Measurements from ENCODE around the gene AGT.
"Not testable (repeated sequence)": the region's sequence is repeated elsewhere in the genome, so short reads cannot be mapped to it uniquely, and the experiment has no call there.

Gene AGT

GRCh38 chr1:230707732-230708630 is 5.9 kb downstream of the AGT start:
- no peak for DNase-seq (ENCODE audit: low read depth)

GRCh38 chr1:230706887-230707731 is 6.8 kb downstream of the AGT start:
- DNase-seq (ENCODE audit: low read depth) = no peak

- no peak for DNase-seq (ENCODE audit: low read depth)
Observed at GRCh38 chr1:230706020-230706699, 7.8 kb downstream of the AGT start.

DNA sequence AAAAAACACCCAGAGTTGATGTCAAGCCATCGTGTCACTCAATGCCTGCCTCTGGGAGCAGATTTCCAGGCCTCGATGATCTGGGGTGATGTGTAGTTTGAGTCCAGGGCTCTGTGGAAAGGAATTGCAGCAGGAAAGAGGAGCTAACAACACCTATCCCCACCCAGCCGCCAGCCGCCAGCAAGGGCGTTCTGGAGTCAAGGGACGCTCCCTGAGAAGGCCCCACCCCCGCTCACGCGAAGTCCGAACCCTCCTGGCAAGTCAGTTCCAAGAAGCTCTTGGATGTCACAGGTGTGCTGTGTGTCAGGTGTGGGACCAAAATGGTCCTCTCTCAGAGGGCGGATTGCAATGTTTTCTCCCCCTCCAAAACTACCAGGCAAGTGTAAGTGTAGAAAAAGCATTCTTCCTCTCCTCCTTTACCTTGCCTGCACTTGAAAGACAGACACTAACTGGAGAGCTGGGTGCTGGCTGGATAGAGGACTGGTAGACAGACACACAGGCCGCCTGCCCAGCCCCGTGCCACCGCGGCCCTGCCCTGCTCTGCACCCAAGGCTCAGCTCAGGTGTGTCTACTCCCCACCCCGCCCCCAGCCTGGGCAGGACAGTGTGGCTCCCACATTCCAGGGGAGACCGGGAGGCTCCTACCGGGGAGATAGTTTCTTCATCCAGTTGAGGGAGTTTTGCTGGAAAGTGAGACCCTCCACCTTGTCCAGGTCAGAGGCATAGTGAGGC is 8.5 kb downstream of the AGT start:
- DNase-seq (ENCODE audit: low read depth) = no peak

DNA sequence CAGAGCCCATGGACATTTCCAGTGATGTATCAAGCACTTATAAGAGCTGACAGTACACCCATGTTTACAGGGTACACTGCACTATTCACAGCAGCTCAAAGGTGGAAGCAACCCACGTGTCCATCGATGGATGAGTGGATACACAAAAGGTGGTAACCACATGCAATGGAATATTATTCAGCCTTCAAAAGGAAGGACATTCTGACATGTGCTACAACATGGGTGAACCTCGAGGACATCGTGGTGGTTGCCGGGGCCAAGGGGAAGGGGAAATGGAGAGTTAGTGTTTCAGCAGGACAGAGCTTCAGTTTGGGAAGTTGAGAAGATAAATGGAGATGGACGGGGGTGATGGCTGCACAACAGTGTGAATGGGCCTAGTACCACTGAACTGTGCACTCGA is 9.1 kb downstream of the AGT start:
- DNase-seq (ENCODE audit: low read depth) = no peak

DNA sequence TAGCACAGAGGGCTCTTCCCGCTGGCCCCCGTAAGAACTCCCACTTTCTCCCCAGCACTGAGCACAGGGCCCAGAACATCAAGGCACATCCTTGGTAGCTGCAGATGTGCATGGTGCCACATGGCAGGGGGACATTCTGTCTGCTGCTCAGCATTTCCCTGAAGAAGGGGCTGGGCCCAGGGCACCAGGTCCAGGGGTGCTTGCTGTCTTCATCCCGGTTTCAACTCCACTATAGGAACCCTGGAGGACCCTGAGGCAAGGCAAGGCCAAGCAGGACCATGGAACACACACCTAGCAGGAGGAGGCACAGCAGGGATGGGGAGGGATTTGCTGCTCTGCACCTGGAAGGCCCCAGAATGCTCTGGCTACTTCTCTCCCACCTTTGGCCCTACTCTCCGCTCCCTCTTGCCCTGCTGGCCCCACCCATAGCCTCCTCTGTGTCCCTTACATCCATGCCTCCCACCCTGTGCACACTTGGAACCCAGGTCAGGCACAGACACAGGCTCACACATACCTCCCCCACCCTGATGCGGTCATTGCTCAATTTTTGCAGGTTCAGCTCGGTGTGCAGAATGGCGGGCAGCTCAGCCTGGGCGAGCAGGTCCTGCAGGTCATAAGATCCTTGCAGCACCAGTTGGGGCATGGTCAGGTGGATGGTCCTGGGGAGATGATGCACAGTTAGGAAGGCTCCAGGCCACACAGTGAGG is 10.1 kb downstream of the AGT start:
- no peak for DNase-seq (ENCODE audit: low read depth)

GRCh38 chr1:230702934-230703678 is 10.8 kb downstream of the AGT start:
- DNase-seq (ENCODE audit: low read depth) = no peak

DNA sequence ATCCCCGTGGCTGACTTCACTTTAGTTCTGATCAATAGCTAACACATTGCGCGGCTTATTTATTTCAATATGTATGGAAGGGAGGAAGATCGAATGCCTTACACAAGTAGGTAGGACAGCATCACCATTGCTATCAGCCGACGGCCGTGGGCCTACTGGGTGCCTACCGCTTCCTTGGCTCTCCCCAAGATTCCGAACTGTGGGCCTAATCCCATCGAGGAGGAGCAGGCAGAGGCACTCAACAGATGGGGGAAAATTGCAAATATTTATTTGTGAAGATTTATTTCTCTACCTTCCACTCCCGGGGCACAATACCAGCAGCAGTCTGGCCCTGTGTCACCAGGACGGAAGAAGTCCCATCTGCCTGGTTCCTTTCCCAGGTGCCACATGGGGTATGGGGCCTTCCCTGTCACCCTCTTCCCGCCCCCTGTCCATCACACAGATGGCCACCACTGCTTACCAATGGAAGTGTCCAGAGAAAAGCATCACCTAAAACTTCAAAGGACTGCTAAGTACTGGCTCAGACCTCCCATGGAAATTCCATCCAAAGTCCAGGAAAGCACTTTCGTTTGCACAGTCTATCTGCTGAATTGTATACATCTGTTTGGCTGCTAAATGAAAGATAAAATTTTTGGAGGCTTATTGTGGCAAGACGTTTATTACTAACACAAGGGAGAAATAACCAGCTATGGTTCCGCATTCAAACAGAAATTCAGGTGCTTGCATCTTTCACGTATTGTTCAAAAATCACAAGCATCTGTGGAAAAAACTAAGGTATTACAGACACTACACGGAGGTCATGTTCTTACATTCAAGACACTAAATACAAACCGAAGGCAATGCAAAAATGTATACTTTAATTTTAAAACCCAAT is 11.8 kb downstream of the AGT start:
- no peak for DNase-seq (ENCODE audit: low read depth)

- DNase-seq (ENCODE audit: low read depth) = no peak
Observed at GRCh38 chr1:230701434-230701833, 12.5 kb downstream of the AGT start.

GRCh38 chr1:230700132-230700531 is 13.8 kb downstream of the AGT start:
- no peak for DNase-seq (ENCODE audit: low read depth)

GRCh38 chr1:230699716-230700115 is 14.2 kb downstream of the AGT start:
- DNase-seq (ENCODE audit: low read depth) = no peak

GRCh38 chr1:230698964-230699363 is 15.0 kb downstream of the AGT start:
- not testable (repeated sequence) for DNase-seq (ENCODE audit: low read depth)

GRCh38 chr1:230698130-230698529 is 15.8 kb downstream of the AGT start:
- no peak for DNase-seq (ENCODE audit: low read depth)

- peak; percentile 22 for DNase-seq (ENCODE audit: low read depth)
Observed at GRCh38 chr1:230696722-230697437, 17.0 kb downstream of the AGT start.

GRCh38 chr1:230696218-230696617 is 17.7 kb downstream of the AGT start:
- DNase-seq (ENCODE audit: low read depth) = no peak

DNA sequence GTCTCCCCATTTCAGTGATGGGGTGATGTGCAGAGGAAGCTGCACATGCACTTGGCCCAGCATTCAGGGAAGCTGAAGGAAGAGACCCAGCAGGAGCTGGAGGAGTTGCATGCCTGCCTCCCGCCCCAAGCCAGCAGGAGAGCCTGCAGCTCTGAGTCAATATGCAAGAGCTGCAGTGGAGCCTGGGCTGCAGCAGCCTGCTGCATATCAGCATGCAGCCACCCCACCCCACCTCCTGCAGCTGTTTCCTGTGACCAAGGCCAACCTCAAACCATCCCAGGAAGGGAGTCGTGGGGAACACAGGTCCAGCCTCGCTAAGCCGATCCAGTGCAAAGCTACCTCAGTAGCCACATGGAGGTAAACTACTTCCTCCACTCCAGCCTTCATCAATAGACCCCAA is 18.9 kb downstream of the AGT start:
- DNase-seq (ENCODE audit: low read depth) = no peak

DNA sequence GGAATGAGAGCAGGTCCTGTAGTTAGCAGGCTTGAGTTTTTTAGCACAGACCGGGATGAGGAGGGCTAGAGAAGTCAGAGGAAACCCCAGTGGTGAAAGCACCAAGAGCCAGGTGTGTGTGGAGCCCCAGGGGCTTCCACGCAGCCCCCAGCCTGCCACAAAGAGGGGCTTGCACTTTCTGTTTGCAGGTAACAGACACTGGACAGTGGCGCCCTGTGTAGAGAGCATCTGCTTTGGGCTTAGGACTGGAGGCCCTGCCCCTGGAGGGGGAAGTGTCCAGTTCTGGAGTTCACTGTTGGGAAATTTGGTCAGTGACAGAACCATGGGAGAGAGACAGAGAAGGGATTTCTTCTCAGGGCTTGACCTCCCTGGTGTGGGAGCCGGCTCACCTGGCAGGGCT is 19.5 kb downstream of the AGT start:
- no peak for DNase-seq (ENCODE audit: low read depth)

GRCh38 chr1:230693777-230694176 is 20.1 kb downstream of the AGT start:
- DNase-seq (ENCODE audit: low read depth) = no peak

- DNase-seq (ENCODE audit: low read depth) = no peak
Observed at GRCh38 chr1:230693221-230693620, 20.7 kb downstream of the AGT start.
